HG03378 (cell line): ENCODE data around the gene KCNE4.

ENCODE experiments used
- ATAC-seq: cut with Tn5 transposase; IDR thresholded peaks from one replicate; pipeline ENCODE4 v1.9.1; 2021; ENCODE audit warnings: mild to moderate bottlenecking, moderate library complexity; ENCODE audit not compliant: unreplicated experiment

KCNE4 gene, protein sequence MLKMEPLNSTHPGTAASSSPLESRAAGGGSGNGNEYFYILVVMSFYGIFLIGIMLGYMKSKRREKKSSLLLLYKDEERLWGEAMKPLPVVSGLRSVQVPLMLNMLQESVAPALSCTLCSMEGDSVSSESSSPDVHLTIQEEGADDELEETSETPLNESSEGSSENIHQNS

DNA sequence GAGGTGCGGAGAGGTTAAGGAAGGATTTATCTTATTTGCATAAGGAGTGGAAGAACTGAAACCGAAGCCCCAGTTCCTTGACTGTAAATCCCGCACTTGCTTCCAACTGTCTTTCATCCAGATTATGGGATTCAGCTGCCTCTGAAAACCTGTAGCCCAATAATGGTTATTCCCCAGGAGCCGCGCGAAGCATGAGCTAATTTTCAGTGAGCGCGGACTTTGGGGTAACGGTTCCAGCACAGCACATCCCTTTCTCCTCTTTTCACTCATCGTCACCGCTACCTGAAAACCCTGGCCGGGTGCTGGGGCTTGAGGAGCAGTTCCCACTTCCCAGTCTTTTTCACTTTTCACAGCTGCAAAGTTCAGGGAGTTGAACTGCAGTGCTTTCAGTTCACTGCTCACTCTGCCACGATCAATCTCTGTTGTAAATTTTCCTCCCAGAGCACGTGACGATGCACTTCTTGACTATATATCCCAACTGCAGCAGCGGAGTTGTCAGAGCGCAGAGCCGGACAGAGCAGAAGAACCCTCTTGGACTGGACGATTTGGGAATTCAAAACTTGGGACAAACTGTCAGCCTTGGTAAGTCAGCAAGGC, at the start of gene KCNE4:
KCNE4 (plus strand) TSS at position 498 of the 597 bp plus-strand sequence. CDS start 641 bp downstream, outside the sequence.
- ATAC-seq, result no peak

DNA sequence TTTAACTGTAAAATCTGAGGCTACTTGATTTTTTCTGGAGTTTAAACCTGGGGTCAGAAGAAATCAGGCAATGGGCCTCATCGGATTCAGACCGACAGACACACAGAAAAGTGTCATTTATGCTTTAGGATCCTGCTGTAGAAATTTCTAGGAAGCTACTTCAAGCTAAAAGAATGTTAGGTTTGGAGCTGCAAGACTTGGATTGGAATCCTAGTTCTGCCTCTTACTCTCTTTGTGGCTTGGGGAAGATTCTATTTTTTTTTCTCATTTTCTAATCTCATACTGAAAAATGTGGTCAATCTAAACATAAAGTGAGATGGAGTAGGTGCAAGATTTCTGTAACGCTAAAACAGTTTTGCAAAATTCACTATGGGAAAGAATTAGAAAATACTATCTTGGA, 48.8 kb upstream of the KCNE4 start:
- no peak for ATAC-seq

DNA sequence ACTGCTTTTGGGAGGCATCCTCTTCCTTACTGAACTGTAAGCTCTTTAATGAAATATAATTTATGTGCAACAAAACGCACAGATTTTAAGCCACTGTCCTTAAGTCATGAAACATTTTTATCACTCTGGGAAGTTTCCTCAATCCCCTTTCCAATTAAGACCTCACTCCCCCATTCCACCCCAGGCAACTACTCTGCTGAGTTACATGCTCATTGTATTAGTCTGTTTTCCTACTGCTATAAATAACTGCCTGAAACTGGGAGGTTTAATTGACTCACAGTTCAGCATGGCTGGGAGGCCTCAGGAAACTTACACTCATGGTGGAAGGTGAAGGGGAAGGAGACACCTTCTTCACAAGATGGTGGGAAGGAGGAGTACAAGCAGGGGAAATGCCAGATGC, 46.5 kb upstream of the KCNE4 start:
- ATAC-seq, result no peak

DNA sequence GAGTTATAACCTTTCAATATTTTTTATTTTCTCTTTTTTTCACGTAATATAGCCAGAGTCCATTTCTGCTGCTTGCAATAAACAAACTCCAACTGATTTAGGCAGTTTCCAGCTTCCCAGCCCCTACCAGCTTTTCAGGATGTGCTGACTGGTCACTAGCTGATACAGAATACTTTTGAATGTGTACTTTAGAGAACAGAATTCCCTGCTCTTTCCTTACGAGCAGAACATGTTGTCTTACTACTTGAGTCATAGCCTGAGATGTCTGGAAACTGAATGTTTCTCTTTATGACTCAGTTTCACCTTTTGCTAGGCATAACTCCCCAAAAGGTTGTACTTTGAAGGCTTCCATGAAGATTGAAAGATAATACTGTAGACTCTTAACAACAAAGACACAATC, 44.5 kb upstream of the KCNE4 start:
- ATAC-seq, result no peak

DNA sequence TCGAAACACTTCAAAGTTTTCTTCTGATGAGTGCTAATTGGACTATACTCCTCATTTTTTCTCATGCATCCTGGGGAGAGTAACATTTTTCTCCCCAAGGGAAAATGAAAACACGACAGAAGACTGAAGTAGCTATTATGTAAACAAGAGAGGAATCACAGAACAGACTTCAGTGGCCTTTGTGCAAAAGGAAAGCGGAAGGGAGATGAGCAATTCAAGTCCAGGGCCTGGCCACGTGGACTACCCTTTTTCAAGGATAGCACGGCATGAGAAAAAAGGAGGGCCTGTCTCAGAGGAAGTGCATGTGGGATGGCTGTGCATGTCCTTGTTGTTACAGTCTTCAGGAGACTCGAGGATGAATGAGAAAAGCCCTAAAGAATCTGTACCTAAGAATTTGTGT, 43.8 kb upstream of the KCNE4 start:
- no peak for ATAC-seq

DNA sequence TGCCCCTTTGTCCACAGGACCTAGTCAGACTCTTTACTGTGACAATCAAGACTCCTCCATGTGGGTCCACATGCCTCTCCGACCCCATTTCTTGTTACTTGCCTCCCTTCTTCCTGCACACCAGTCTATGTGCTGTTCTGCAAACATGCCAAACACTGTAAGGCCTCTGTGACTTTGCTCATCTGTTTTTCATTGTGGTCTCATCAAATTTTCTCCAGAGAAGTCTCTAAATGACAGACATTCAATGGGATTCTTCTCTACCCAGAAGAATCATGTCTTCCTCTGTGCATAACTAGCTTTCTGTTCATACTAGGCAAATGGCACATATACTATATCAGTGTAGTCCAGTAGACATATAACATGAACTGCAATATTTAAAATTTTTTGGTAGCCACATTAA, 43.0 kb upstream of the KCNE4 start:
- no peak for ATAC-seq

DNA sequence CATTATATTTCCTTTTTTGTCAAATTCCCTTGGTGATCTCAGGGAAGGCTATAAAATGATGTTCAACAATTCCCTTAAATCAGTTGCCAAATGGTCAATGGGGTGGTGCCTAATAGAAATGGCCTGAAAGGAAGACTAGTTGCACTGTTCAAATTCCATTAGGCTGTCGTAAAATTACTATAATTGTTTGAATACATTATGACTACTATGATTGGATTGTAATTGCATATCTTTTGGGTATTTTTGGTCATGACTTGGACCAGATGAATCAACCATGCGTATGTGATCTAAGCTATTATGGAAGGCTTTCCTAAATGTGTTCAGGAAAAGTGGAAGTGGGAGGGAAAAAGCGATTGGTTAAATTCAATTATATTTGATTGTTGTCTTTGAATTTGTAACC, 41.3 kb upstream of the KCNE4 start:
- ATAC-seq, result no peak

DNA sequence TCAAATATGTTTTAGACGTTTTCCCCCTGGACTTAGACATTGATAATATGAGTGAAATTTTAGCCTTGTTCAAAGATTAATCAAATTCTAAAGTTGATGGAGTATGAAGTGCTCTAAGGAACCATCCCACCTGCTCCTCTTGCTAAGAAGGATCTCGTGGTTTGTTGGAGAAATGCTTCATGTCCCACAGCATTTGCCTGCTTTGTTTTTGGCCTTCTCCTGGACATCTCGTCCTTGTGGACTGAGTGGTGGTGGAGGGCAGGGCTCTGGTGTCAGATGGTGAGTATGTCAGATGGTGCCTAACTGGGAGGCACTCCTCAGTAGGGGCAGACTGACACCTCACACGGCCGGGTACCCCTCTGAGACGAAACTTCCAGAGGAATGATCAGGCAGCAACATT, 39.7 kb upstream of the KCNE4 start:
- ATAC-seq, result no peak

DNA sequence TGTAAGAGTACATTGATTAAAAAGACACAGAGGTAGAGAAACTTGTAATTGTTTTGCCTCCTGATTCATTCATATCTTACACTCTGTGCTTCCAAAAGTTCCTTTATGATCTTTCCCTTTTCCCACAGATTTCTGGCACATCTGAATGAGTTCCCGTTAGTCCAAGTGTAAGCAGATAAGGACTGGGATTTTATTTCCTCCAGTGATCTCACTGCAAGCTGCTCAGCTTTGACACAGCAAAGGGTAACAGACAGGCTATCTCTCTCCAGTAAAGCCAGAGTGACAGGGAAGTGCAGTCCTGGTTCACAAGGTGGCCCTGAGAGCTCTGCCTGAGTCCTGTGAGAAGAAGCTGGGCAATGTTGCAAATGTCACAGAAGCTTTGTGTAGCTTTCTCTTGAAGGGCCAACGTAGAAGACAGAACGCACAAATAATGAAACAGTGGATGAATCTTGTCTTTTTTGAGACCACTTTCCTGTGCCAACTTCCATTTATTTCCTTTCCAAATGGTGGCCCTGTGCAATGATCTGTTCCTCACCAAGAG, 32.5 kb upstream of the KCNE4 start:
- ATAC-seq, result no peak

DNA sequence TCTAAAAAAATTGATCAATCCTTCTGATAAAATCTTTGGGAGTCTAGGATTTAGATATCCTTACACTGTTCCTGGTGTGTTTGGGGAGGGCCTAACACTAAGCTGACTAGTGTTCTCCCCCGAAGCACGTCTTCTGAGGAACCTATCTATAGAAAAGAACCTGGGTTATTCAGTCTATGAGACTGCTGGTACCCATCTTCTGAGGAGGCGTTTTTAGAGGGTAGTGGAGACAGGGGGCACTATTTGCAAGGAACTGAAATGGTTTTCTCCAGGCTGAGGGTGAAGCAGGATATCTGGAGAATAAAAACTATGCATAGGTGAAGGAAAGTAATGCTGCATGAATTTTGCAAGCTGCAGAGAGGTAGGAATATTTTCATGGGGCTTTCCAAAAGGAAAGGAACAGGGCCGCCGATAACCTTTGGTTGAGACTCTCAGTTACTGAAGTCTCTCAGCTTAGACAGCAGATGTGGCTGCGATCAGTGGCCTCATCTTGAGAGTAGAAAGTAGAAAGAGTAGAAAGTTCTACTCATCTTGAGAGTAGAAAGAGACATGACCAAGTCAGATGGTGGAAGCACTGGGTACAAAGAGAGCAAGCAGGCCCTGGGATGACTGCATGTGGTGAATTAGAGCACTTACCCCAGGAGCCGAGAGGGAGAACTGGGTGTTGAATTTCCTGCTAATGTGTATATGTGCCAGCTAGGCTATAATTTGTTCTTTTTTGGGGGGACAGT, 31.8 kb upstream of the KCNE4 start:
- no peak for ATAC-seq

DNA sequence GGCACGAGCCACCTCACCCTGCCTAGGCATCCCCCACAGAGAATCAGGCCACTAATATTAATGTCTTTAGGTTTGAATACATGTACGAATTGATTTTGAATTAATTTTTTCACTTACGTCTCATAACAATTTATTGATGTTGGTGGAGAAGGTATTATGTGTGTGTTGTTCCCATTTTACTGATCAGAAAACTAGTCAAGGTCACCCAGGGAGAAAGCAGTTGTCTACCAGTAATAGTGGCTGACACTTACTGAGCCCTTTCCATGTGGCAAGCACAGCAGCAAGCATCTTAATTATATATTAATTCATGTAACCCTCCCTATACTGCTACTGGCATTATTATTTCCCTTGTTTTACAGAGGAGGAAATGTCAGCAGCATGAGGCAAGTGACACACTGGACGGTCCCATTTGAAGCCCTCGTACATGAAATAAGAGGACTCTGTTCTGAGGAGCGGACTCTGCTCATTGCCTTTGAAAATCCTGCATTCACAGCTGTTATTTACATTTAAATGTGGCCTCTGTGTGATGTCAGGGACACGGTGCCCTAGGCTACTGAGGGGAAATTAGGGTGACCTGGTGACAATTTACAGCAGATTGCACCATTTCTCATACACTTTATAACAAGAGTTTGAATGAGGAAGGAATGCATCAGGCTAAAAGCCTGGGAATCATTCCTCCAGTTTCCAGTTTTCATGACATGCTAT, 30.9 kb upstream of the KCNE4 start:
- no peak for ATAC-seq

DNA sequence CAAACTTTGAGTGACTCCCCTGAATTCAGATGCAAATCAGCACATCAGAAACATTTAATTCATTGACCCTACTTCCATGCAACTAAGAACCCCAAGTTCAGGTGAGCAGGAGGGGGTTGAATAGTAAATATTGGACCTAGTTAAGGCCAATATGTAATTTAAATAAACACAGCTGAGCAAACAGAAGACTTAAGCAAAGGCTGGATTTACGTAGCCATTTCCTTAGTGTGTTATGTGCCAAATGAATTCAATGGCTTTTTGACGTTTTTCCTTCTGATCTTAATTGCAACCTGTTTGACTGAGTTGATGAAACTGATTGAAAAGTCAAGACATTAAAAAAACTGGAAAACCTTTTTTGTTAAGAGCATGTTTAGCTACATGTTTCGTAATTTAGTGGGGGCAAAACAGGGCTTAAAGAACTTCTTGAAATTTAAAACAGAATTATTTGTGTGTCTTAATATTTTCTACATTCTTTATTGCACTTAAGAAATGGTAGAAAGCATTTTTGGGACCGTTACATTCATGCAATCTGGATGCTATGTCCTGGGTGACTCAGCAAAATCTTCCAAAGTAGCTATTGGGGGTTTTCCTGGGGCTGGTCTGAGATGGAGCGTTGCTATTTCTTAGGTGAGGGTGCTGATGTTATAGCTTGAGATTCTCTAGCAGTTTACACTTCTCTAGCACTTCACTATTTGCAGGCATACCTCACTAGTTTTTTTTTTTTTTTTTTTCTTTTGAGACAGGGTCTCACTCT, 25.5 kb upstream of the KCNE4 start:
- no peak for ATAC-seq

DNA sequence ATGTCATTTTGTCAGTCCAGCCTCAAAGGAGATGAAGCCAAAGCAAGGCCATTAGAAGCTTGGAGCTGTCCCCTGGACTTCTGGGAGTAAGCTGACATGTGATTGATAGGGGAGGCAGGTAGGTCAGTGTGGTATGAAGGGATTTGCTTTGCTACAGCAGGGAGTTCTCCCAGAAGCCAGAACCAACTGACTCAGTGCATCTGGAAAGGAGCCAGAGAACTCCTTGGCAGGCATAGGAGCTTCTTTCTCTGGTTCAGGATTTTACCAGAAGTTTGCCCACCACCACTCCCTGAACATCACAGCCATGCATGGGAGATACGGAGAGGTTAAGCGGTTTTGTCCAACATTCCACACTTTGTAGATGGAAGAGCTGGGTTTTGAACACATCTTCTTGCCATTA, 24.5 kb upstream of the KCNE4 start:
- ATAC-seq, result no peak

DNA sequence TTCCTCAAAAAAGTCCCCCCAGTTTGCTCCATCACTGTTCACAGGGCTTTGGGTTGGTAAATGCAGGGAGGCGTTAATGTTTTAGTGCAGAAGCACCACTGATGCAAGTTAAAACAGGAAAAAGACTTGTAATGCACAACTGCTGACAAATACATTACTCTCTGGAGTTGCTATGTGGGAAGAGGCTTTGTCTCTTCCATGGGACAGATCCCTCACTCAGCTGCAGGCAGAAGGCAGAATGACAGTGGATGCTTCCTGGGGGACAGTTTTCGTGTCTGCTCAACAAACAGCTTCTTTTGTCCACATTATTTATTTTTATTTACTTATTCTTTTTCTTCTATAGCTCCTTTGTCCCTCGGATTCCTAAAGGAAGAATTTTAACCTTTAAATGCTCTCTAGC, 22.7 kb upstream of the KCNE4 start:
- no peak for ATAC-seq

DNA sequence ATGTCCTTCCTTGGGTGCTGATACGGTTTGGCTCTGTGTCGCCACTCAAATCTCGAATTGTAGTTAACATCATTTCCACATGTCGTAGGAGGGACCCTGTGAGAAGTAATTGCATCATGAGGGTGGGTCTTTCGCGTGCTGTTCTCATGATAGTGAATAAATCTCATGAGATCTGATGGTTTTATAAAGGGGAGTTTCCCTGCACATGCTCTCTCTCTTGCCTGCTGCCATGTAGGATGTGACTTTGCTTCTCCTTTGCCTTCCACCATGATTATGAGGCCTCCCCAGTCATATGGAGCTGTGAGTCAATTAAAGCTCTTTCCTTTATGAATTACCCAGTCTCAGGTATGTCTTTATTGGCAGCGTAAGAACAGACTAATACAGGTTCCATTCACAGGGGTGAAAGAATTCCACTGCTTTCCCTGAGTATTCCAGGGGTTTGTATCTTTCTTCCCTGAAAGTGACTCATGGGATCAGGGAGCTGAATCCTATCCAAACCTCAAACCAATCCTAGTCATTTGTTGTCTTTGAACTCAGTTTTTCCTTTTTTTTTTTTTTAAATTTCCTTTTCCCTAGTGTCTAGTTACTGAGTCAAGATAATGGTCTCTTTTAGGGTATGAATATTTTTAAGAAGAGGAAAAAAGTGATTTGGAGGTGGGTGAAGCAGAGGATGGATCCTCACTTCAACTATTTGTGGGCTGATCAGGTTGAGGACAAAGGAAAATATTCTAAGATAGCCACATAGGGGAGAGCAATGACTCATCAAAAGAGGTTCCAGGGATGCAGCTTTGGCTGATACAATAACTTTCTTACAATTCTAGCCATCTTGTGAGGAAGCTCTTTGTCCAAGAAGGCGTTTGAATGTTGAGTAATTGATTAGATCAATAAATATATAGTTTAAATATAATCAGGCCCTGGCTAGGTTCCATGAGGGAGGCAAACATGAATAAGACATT, 19.5 kb upstream of the KCNE4 start:
- ATAC-seq, result no peak

DNA sequence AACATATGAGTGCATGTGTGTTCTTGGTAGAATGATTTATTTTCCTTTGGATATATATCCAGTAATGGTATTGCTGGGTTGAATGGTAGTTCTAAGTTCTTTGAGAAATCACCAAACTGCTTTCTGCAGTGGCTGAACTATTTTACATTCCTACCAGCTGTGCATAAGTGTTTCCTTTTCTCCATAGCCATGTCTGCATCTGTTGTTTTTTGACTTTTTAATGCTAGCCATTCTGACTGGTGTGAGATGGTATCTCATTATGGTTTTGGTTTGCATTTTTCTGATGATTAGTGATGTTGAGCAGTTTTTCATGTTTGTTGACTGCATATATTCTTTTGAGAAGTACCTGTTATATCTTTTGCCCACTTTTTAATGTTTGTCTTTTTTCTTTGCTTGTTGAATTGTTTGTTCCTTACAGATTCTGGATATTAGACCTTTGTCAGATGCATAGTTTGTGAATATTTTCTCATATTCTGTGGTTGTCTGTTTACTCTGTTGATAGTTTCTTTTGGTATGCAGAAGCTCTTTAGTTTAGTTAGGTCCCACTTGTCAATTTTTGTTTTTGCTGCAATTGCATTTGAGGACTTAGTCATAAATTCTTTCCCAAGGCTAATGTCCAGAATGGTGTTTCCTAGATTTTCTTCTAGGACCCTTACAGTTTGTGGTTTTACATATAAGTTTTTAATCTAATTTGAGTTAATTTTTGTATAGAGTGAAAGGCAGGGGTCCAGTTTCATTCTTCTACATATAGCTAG, 17.6 kb upstream of the KCNE4 start:
- no peak for ATAC-seq

DNA sequence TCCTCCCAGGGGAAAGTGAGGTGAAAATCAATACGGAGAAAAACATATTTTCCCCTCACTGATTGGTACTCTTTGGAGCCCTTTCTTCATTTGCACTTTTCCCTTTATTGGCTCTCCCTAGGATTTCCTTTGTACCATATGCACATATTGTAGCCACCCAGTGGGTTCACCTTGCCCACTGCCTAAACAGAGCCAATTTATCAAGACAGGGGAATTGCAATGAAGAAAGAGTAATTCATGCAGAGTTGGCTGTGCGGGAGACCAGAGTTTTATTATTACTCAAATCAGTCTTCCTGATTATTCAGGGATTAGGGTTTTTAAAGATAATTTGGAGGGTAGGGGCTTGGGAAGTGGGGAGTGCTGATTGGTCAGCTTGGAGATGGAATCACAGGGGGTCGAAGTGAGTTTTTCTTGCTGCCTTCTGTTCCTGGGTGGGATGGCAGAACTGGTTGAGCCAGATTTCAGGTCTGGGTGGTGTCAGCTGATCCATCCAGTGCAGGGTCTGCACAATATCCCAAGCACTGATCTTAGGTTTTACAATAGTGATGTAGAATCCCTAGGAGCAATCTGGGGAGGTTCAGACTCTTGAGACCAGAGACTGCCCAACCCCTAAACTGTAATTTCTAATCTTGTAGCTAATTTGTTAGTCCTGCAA, 15.1 kb upstream of the KCNE4 start:
- ATAC-seq, result no peak

DNA sequence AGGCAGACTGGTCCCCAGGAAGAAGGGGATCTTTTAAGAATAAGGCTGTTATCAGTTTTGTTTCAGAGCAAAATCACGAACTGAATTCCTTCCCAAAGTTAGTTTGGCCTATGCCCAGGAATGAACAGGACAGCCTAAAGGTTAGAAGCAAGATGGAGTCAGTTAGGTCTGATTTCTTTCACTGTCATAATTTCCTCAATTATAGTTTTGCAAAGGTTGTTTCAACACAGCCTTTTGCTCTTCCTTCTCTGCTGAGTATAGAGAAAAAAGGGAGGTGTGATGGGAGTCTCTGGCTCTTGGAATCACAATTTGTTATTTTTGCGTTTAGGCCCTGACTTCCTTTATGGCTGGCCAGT, 14.6 kb upstream of the KCNE4 start:
- no peak for ATAC-seq

DNA sequence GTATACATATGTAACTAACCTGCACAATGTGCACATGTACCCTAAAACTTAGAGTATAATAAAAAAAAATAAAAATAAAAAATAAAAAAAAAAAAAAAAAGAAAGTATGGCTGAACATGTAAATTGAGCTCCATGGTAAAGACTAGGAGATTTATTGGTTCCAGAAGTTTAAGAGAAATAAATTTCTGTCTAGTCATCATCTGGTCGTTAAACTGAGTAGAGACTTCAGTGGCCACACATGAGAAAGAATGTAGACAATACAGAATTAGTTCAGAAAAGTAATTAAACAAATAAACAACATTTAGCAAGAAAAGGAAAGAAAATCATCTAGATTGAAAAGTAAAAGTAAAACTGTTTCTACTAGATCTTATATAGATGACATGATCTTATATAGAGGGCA, 12.4 kb upstream of the KCNE4 start:
- ATAC-seq, result no peak
